SJSA1 (cell line): ENCODE measurements around the gene SBNO2. TPM values are rescaled to one million over a fixed set of nuclear protein-coding genes. Genes with fewer than 3 reads are reported as not detected.
"Not testable (repeated sequence)": the region's sequence is repeated elsewhere in the genome, so short reads cannot be mapped to it uniquely, and the experiment has no call there.

ENCODE experiments used
- DNase-seq, 2 experiments: peaks; one replicate each; pipeline ENCODE4 v3.0.0-alpha.2; 2015 to 2020; ENCODE audit warnings: low spot score in 2 of 2, low read depth in 1 of 2
- H3K27ac ChIP-seq: fragments of 250-450 bp; sonication (Bioruptor Pico); 2 replicates; pipeline ENCODE4 v1.5.1; 2020; ENCODE audit warnings: mild to moderate bottlenecking, moderate library complexity
- H3K27me3 ChIP-seq: fragments of 250-450 bp; sonication (Bioruptor Pico); replicated peaks from 2 replicates; pipeline ENCODE4 v1.5.1; 2020; ENCODE audit warnings: mild to moderate bottlenecking, moderate library complexity
- H3K36me3 ChIP-seq: fragments of 250-450 bp; sonication (Bioruptor Pico); 2 replicates; pipeline ENCODE4 v1.5.1; 2020; ENCODE audit warnings: mild to moderate bottlenecking
- H3K4me1 ChIP-seq: fragments of 250-450 bp; sonication (Bioruptor Pico); replicated peaks from 2 replicates; pipeline ENCODE4 v1.6.1; 2021; ENCODE audit warnings: mild to moderate bottlenecking
- H3K4me3 ChIP-seq: fragments of 250-450 bp; sonication (Bioruptor Pico); 2 replicates; pipeline ENCODE4 v1.5.1; 2020; ENCODE audit warnings: mild to moderate bottlenecking
- H3K9me3 ChIP-seq: fragments of 250-450 bp; sonication (Bioruptor Pico); replicated peaks from 2 replicates; pipeline ENCODE4 v1.5.1; 2020; ENCODE audit warnings: mild to moderate bottlenecking
- total RNA-seq: library from RNA; depleted of rRNA; stranded (reverse); fragments of >200 nt; shearing (Covaris generic); gene quantifications from 2 replicates; pipeline ENCODE4 v1.2.3, GENCODE V29; 2014

SBNO2 gene
- total RNA-seq, 1 experiment from 2014 or later: 24.8 TPM

- Histone ChIP-seq H3K4me3 (no peak overlapping the region), H3K36me3 (peaks cover 12% of the 10 kb centered on the region), H3K4me1 (peaks cover 21% of the 10 kb centered on the region), H3K27me3 (no peaks in the 10 kb centered on the region), H3K9me3 (no peaks in the 10 kb centered on the region), H3K27ac (no peak overlapping the region)
- DNase-seq: no peak
Measured at GRCh38 chr19:1136201-1136600, 37.9 kb downstream of the SBNO2 start.

- Histone ChIP-seq H3K36me3 (peaks cover 12% of the 10 kb centered on the region), H3K27me3 (no peaks in the 10 kb centered on the region), H3K4me1 (peaks cover 29% of the 10 kb centered on the region), H3K27ac (no peak overlapping the region), H3K4me3 (no peak overlapping the region), H3K9me3 (no peaks in the 10 kb centered on the region)
- no peak for DNase-seq
Measured at GRCh38 chr19:1135454-1135853, 38.6 kb downstream of the SBNO2 start.

GRCh38 chr19:1134431-1134830 is 39.6 kb downstream of the SBNO2 start:
- H3K36me3 ChIP-seq: peaks cover 15% of the 10 kb centered on the region
- peaks cover 30% of the 10 kb centered on the region for H3K4me1 ChIP-seq
- H3K27me3 ChIP-seq: no peaks in the 10 kb centered on the region
- DNase-seq: no peak
- no peak overlapping the region for H3K27ac ChIP-seq
- H3K9me3 ChIP-seq: no peaks in the 10 kb centered on the region
- H3K4me3 ChIP-seq: no peak overlapping the region

GRCh38 chr19:1133471-1133929 is 40.6 kb downstream of the SBNO2 start:
- Histone ChIP-seq H3K27me3 (no peaks in the 10 kb centered on the region), H3K4me3 (no peak overlapping the region), H3K9me3 (no peaks in the 10 kb centered on the region), H3K4me1 (peaks cover 35% of the 10 kb centered on the region), H3K27ac (no peak overlapping the region), H3K36me3 (peaks cover 19% of the 10 kb centered on the region)
- DNase-seq: no peak

GRCh38 chr19:1132552-1133383 is 41.3 kb downstream of the SBNO2 start:
- Histone ChIP-seq H3K4me3 (peak overlapping the region; percentile 53), H3K36me3 (peaks cover 24% of the 10 kb centered on the region), H3K27me3 (no peaks in the 10 kb centered on the region), H3K27ac (peak overlapping the region; percentile 66), H3K9me3 (no peaks in the 10 kb centered on the region), H3K4me1 (peaks cover 35% of the 10 kb centered on the region)
- no peak for DNase-seq

- Histone ChIP-seq H3K4me1 (peaks cover 35% of the 10 kb centered on the region), H3K27ac (peak overlapping the region; percentile 66), H3K27me3 (no peaks in the 10 kb centered on the region), H3K36me3 (peaks cover 32% of the 10 kb centered on the region), H3K9me3 (no peaks in the 10 kb centered on the region), H3K4me3 (peak overlapping the region; percentile 53)
- peak; percentile 76 to 88 for DNase-seq
Measured at GRCh38 chr19:1131718-1132551, 42.1 kb downstream of the SBNO2 start.

- H3K27ac ChIP-seq: peak overlapping the region; percentile 66
- H3K9me3 ChIP-seq: no peaks in the 10 kb centered on the region
- peaks cover 39% of the 10 kb centered on the region for H3K36me3 ChIP-seq
- no peak for DNase-seq
- no peaks in the 10 kb centered on the region for H3K27me3 ChIP-seq
- H3K4me1 ChIP-seq: peaks cover 44% of the 10 kb centered on the region
- H3K4me3 ChIP-seq: peak overlapping the region; percentile 53
Measured at GRCh38 chr19:1130771-1131717, 43.0 kb downstream of the SBNO2 start.

- Histone ChIP-seq H3K9me3 (no peaks in the 10 kb centered on the region), H3K4me3 (no peak overlapping the region), H3K27ac (no peak overlapping the region), H3K36me3 (peaks cover 49% of the 10 kb centered on the region), H3K27me3 (no peaks in the 10 kb centered on the region), H3K4me1 (peaks cover 49% of the 10 kb centered on the region)
- no peak for DNase-seq
Measured at GRCh38 chr19:1129535-1129934, 44.5 kb downstream of the SBNO2 start.

GRCh38 chr19:1129084-1129483 is 45.0 kb downstream of the SBNO2 start:
- DNase-seq, H3K4me3 ChIP-seq, H3K27me3 ChIP-seq, H3K9me3 ChIP-seq, H3K27ac ChIP-seq: not testable (repeated sequence)
- Histone ChIP-seq H3K36me3 (peaks cover 50% of the 10 kb centered on the region), H3K4me1 (peaks cover 49% of the 10 kb centered on the region)

GRCh38 chr19:1128106-1128505 is 46.0 kb downstream of the SBNO2 start:
- H3K4me1 ChIP-seq: peaks cover 47% of the 10 kb centered on the region

GRCh38 chr19:1126984-1127760 is 46.9 kb downstream of the SBNO2 start:
- H3K4me1 ChIP-seq: peaks cover 37% of the 10 kb centered on the region
- peaks cover 67% of the 10 kb centered on the region for H3K36me3 ChIP-seq
- H3K27ac ChIP-seq: no peak overlapping the region

More at GRCh38 chr19:1128106-1128505, 46.0 kb downstream of the SBNO2 start:
- no peaks in the 10 kb centered on the region for H3K27me3 ChIP-seq
- H3K9me3 ChIP-seq: no peaks in the 10 kb centered on the region
- peaks cover 59% of the 10 kb centered on the region for H3K36me3 ChIP-seq
- no peak overlapping the region for H3K4me3 ChIP-seq
- no peak for DNase-seq
- H3K27ac ChIP-seq: no peak overlapping the region

GRCh38 chr19:1125601-1126467 is 48.2 kb downstream of the SBNO2 start:
- no peak overlapping the region for H3K4me3 ChIP-seq
- peaks cover 78% of the 10 kb centered on the region for H3K36me3 ChIP-seq
- peak overlapping the region; percentile 60 for H3K27ac ChIP-seq
- no peaks in the 10 kb centered on the region for H3K27me3 ChIP-seq
- H3K9me3 ChIP-seq: no peaks in the 10 kb centered on the region
- peak in 1 of 2 experiments; percentile 33 for DNase-seq
- peaks cover 24% of the 10 kb centered on the region for H3K4me1 ChIP-seq

More at GRCh38 chr19:1126984-1127760, 46.9 kb downstream of the SBNO2 start:
- Histone ChIP-seq H3K9me3 (no peaks in the 10 kb centered on the region), H3K27me3 (no peaks in the 10 kb centered on the region), H3K4me3 (no peak overlapping the region)
- no peak for DNase-seq
